CD4-positive, alpha-beta T cell treated with Interleukin-6 for 4 hours (primary cell): ENCODE measurements around the gene RPS21.

Source experiments
- DNase-seq: peaks from one replicate; pipeline ENCODE4 v3.0.0-alpha.2; 2020; ENCODE audit warnings: mixed read lengths

Gene RPS21

DNA sequence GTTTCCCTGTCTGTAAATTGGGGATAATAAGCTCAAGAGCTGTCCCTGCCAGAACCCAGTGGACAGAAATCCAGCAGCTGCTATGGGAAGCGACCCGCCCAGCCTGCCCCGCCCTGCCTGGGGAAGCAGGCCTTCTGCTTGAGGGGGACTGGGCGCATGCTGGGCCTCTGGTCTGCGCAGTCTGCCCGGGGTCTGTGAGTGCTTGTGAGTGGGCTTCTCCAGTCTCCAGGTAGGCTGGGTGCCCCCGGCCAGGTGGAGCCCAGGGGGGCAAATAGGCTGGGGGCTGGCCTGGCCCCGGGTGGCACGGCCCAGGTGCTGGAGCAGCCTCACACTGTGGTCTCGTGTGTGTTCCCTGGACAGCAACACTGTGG lies 41.1 kb downstream of the RPS21 start:
- DNase-seq = no peak

DNA sequence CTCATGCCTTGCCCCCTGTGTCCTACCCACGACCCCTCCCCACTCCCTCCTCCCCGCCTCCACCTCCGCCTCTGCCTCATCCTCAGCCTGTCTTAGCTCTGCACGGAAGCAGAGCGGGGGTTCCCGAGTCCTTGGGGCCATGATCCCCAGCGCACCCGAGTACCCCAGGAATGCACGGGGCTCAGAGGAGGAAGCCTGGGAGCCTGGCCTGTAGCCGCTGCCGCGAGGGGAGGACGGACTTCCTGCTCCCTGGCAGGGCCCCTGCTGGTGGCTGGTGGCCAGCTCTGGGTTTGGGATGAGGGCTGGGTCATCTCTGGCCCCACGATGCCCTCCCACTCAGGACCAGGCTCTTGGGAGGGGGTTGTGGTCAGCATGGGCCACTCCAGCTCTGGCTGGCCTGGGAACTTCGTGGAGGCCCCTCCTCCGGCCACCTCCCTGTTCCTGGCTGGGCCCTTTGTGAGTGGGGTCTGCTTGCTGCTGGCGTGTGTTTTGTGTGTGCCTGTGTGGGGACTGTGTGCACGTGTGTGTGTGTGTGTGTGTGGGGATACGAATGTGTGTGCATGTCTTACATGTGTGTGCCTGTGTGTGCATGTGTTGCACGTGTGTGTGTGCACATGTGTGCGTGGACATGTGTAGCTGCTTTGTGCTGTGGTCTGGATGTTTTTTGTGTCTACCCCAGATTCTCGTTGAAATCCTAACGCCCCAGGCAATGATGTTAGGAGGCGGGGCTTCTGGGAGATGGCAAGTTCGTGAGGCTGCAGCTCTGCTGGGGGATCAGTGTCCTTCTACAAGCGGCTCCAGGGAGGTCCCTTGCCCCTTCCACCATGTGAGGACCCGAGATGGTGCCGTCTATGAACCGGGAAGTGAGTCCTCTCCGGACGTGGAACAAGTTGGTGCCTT lies 41.7 kb downstream of the RPS21 start:
- DNase-seq = no peak

GRCh38 chr20:62429455-62430310 lies 42.8 kb downstream of the RPS21 start:
- no peak for DNase-seq

DNA sequence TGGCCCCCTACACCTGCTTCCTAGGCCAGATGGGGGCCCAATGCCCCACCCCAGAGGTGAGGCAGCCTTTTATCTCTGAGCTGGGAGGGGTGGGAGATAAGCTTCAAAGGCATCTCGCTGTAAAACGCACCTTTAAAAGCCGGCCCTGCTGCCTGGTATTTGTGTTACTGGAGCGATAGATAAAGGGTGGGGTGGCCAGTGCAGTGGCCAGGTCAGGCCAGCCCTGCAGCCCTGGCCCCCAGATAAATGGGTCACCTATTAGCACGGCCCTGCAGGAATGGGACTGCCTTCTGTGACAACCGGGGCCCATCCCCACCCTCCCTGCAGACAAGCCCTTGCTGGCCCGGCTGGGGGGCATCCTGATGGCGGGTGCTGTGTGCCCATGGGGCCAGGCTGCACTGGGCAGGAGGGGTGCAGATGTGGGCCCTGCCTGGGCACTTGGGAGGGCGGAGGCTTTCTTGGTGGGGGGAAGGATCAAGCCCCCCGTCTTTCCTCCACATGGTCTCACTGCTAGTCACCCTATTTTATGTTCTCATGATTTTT lies 43.5 kb downstream of the RPS21 start:
- no peak for DNase-seq

- DNase-seq = no peak
Observed at GRCh38 chr20:62430866-62431447, 44.1 kb downstream of the RPS21 start.

- DNase-seq = no peak
Observed at GRCh38 chr20:62433658-62434497, 47.0 kb downstream of the RPS21 start.

DNA sequence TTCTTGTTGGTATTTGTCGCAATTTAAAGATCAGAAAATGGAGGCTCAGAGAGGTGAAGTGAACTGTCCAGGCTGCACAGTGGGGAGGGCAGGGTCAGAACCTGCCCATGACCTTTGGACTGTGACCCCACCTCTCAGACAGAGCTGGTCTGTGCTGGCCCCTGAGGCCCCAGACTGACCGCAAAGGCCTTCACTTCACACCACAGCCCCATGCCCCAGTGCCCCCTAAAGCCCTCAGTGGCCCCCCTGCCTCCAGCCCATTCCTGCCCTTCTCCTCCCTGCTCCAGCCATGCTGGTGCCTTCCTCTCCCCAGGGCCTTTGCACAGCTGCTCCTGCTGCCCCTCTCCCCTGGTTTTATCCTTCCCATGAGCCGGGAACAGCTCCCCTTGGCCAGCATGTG lies 49.8 kb downstream of the RPS21 start:
- DNase-seq = no peak

DNA sequence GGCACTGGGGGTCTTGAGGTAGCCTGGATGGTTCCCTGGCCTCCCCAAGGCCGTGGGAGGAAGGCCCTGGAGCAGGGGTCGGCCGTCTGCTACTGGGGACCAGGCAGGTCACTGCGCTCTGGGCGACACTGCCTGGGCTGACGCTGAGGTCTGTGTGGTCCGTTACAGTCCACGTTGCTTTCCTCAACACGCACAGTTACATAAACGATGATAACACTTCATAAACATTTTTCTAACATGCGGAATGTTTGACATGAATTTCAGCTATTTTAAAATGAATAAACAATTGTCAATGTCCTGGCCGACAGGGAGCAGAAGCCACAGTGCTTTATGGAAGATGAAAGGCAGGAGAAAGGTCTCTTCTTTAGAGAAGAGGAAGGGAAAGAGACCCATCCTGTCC lies 50.6 kb downstream of the RPS21 start:
- DNase-seq = no peak

DNA sequence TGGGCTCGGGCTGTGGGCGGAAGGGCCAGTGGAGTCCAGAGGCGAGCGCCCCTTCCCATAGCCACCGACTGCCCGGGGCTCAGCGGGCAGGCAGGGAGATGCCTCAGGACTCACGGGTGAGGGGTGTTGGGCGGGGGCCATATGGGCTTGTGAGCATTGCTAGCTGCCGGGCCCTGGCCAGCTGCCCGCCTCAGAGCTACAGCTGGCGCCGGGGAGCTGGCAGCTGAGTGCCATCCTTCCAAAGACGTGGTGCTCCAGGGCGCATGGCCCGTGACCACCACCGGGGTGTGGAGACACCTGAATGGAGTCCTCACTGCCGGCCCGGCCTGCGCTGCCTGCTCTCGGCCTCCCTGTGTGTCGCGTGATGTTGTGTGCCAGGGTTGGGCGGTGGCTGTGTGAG lies 51.0 kb downstream of the RPS21 start:
- no peak for DNase-seq
